SK-N-MC (cell line): ENCODE measurements around the gene AFDN.

Experiments
- EZH2 ChIP-seq: fragments of 200-600 bp; sonication (generic); IDR thresholded peaks from one replicate; pipeline ENCODE4 v1.6.1; 2017; ENCODE audit warnings: antibody characterized with exemption
- POLR2AphosphoS5 ChIP-seq: IDR thresholded peaks from 2 replicates; pipeline ENCODE4 v1.6.1; 2012; ENCODE audit warnings: mild to moderate bottlenecking, low read depth, low read length, borderline replicate concordance

DNA sequence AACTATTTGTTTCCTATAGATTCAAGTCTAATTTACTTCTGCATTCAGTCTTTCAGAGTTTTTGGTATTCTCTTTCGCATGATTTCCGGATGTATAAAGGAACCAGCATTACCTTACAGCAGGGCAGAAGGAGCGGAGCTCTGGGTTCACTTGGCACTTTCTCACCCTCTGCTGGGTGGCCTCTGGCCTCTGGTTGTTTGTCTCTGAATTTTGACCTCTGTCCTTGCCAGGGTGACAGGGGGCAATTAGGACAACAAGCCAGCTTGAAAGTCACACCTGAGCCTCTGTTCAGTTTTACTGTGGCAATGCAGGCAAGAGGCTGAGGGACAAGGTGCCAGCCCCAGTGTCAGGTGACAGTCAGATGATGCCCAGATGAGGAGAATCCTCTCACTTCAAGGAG is 101.4 kb downstream of the AFDN start:
- TF ChIP-seq POLR2AphosphoS5 (no peak), EZH2 (no peak)
